HG03045 (cell line): Measurements from ENCODE around the gene MATR3.
"Not testable (repeated sequence)": the region's sequence is repeated elsewhere in the genome, so short reads cannot be mapped to it uniquely, and the experiment has no call there.

Source experiments
- ATAC-seq: cut with Tn5 transposase; IDR thresholded peaks from one replicate; pipeline ENCODE4 v1.9.1; 2021; ENCODE audit warnings: mild to moderate bottlenecking, moderate library complexity; ENCODE audit not compliant: unreplicated experiment

MATR3 gene

GRCh38 chr5:139293507-139294373, at the start of gene MATR3:
Gene MATR3, plus strand, starts transcription at chr5:139293740. Its CDS starts 13,676 bp downstream, at chr5:139307416.
- ATAC-seq: peak; percentile 79

GRCh38 chr5:139245637-139246339, 47.8 kb upstream of the MATR3 start:
- no peak for ATAC-seq

GRCh38 chr5:139246394-139246793, 47.1 kb upstream of the MATR3 start:
- no peak for ATAC-seq

- ATAC-seq: no peak
These were observed 44.6 kb upstream of the MATR3 start for GRCh38 chr5:139248826-139249453.

GRCh38 chr5:139251281-139251687, 42.3 kb upstream of the MATR3 start:
- no peak for ATAC-seq

- ATAC-seq: no peak
These were observed 41.7 kb upstream of the MATR3 start for GRCh38 chr5:139251695-139252288.

GRCh38 chr5:139253115-139253514, 40.4 kb upstream of the MATR3 start:
- no peak for ATAC-seq

GRCh38 chr5:139256820-139257219, 36.7 kb upstream of the MATR3 start:
- no peak for ATAC-seq

GRCh38 chr5:139262059-139262741, 31.3 kb upstream of the MATR3 start:
- no peak for ATAC-seq

- peak; percentile 78 for ATAC-seq
These were observed 30.6 kb upstream of the MATR3 start for GRCh38 chr5:139262742-139263445.

GRCh38 chr5:139263536-139263935, 30.0 kb upstream of the MATR3 start:
- no peak for ATAC-seq

GRCh38 chr5:139263946-139264345, 29.6 kb upstream of the MATR3 start:
- ATAC-seq: no peak

- no peak for ATAC-seq
These were observed 28.5 kb upstream of the MATR3 start for GRCh38 chr5:139265001-139265400.

- no peak for ATAC-seq
These were observed 27.3 kb upstream of the MATR3 start for GRCh38 chr5:139266236-139266635.

GRCh38 chr5:139267481-139267880, 26.1 kb upstream of the MATR3 start:
- no peak for ATAC-seq

- ATAC-seq: no peak
These were observed 25.0 kb upstream of the MATR3 start for GRCh38 chr5:139268364-139269202.

- not testable (repeated sequence) for ATAC-seq
These were observed 22.8 kb upstream of the MATR3 start for GRCh38 chr5:139270718-139271117.

GRCh38 chr5:139271201-139272027, 22.1 kb upstream of the MATR3 start:
- ATAC-seq: no peak
